ENCODE data around the gene HPCA. TPM values are rescaled to one million over a fixed set of nuclear protein-coding genes. Genes with fewer than 3 reads are reported as not detected.
A peak's percentile ranks its signal among the peaks of the same experiment; 100 is the strongest.

The HPCA gene
- total RNA-seq, 1 donor from 2014 or later: not detected

DNA sequence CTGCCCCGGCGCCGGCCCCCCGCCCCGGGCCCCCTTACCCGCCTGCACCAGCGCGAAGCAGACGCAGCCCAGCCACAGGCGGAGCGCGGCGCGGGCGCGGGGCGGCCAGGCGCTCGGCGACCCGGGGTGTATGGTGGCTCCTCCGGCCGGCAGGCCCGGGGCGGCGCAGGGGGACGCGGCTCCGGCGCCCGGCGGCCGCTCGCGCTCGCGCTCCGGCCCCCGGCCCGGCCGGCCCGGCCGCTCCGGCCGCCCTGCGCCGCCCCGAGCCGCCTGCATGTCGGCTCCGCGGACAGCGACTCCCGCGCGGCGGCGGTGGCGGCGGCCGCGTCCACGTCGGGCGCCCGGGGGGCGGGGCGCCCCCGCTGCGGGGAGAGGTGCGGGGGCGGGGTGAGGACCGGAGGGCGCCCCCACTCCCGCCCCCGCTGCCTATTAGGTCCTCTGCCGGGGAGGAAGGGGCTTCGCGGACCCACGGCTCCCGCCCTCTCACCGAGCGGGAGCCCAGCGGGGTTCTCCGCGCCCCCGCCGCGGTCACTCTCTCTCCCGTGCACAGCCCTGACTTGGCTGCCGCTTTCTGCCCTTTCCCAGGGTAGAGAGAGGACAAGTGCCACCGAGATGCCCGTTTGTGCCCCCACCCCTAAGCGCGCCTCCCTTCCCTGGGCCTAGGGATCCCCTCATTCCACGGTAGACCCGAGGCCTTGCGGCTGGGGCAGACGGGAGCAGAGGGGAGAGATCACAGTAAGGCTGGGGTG lies 15.5 kb upstream of the HPCA start, which contains the start of gene FNDC5:
FNDC5 (minus strand) TSS at position 298 of the 749 bp plus-strand sequence.
- intact Hi-C loops (cut with DNase I): loop anchor here (5.0 kb wide), 2 partner anchors 53 to 158 kb away; partner anchors contain the start of genes S100PBP and YARS1
- DNase-seq (ENCODE audit: low spot score): no peak

DNA sequence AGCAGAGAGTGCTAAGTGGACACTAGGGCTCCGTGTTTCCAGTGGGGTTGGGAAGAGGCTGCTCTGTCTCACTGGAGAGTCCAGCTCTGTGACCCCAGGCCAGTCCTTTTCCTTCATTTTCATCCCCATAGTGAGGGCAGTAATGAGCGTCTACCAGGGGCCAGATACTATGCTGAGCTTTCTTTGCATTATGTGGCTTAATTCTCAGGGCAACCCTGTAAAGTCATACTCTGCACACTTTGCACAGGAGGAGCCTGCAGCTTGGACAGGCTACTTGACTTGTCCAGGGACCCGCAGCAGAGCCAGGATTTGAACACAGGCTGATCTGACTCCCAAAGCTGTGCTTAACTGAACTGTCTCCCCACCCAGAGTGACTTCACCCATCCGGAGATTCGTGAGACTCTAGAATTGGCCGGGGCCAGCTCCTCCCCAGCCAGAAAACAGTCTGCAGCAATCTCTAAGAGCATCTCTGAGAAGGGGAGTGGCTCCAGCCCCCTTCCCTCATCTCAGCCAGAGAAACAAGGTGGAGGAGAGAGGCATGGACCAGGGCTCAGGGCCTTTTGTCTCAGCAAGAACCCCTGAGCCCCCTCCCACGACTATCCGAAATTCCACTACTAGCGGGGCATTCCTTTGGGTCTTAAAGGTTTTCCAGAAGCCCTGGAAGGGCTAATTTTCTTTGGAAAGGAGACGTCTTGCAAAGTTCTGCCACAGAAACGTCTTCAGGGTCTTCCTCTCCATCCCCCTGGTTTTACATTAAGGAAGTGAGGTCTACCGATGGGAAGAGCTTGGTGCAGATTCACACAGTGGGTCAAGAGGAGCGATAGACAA lies 14.7 kb upstream of the HPCA start:
- DNase-seq (ENCODE audit: low spot score): no peak
- intact Hi-C loops (cut with DNase I): loop anchor here (5.0 kb wide), 2 partner anchors 54 to 159 kb away; partner anchors contain the start of genes S100PBP and YARS1

DNA sequence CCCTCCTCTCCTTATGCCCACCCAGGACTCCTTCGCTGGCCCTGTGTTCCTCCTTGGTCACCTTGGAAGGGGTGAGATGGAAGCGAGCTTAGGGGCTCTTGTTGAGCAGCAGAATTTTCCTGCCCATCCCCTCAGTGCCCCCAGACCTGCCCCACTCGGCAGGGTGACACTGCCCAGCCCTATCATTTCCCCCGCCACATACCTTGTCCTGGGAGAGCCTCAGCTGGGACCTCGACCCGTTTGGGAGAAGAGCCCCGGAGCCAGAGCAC lies 14.2 kb upstream of the HPCA start:
- no peak for DNase-seq (ENCODE audit: low spot score)
- intact Hi-C loops (cut with DNase I): loop anchor here (5.0 kb wide), 2 partner anchors 55 to 160 kb away; partner anchors contain the start of genes S100PBP and YARS1

DNA sequence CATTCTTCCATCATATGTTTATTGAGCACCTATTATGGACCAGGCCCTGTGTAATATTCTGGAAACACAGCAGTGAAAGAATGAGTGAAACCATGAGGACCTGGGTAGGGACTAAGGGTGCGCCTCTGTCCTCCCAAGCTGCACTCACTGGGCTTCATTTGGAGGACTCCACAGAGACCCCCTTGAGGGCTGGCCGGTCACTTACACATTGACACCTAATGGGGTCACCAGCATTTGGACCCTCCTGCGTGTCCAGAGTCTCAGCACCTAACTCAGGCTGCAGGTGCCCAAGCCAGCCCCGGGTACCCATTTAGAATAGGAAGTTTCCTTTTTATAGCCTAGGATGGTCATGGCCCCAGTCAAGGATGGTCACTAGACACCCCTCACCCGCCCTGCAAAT lies 12.8 kb upstream of the HPCA start:
- intact Hi-C loops (cut with DNase I): loop anchor here (5.0 kb wide), 2 partner anchors 56 to 161 kb away; partner anchors contain the start of genes S100PBP and YARS1
- peak; percentile 70 for DNase-seq (ENCODE audit: low spot score)

DNA sequence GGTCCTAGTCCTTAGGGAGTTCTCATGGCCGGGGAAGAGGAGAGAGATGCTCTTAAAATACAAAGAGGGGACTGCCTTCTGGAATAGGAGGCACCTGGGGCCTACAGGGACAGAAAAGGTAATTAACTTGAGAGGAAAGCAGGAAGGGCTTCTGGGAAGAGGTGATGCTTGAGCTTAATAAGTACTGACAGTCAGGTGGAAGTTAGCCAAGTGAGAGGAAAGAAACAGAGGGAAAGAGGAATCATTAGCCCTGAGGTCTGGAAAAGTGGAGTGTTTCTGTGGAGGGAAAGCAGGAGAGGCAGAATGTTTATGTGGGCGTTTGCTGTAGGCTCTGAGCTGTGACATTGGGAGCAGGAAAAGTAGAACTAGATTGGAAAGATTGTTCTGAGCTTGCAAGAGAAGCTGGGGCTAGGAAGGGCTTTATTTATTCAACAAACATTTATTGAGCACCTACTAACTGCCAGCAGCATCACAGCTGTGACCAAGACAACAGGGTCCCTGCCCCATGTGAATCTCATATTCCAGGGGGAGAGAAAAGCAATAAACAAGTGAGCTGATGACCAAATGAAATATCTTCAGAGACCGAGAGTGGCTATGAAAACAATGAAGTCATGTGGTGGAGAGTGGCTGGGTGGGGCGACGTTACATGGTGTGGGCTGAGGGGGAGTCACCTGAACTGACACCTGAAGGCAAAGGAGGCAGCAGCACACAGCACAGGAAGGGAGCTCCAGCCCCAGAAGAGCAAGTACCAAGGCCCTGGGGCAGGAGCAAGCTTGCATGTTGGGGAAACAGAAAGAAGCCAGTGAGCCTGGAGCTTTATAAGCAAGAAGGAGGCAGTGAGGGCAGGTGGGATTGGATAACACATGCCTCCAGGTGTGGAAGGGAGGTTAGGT lies 11.2 kb upstream of the HPCA start:
- peak; percentile 38 for DNase-seq (ENCODE audit: low spot score)
- intact Hi-C loops (cut with DNase I): loop anchor here (5.0 kb wide), 3 partner anchors 47 to 163 kb away; partner anchors contain the start of genes S100PBP and YARS1

DNA sequence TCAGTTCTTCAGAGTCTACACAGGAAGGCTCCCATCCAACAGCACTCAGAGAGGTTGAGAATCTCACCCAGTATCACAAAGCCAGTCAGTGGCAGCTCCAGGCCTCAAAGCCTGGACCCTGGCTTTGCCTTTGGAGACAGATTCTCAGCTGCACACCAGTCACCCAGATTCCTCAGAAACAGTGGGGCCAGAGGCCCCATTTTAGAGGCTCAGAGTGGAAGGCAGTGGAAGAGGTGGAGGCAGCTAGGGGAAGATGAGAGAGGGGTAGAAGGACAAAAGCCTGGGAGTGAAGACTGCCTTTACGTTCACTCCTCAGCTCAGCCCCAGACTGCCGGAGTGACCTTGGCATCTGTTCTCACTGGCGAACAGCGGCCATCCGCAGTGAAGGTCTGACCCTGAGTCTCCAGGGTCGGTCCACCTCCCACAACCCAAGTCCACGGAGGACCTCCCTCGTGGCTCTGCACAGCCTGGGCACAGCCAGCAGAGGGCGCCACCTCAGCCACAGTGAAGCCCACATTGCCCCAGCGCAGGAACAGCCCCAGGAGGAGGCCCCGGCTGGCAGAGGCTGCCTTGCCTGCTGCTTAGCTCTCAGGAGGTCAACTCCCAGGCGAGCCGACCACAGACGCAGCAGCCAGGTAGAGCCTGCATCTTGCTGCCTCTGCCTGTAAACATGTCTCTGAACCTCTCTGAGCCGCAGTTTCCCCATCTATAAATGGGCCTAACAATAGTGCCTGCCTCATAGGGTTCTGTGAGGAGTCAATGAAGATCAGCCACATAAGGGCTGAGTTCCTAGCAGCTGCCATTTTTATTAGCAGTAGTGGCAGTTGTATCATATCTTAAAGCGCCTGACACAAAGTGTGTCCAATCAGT lies 9.7 kb upstream of the HPCA start:
- intact Hi-C loops (cut with DNase I): loop anchor here (2.0 to 5.0 kb wide), 2 partner anchors 46 to 210 kb away; no protein-coding TSS in a partner anchor

DNA sequence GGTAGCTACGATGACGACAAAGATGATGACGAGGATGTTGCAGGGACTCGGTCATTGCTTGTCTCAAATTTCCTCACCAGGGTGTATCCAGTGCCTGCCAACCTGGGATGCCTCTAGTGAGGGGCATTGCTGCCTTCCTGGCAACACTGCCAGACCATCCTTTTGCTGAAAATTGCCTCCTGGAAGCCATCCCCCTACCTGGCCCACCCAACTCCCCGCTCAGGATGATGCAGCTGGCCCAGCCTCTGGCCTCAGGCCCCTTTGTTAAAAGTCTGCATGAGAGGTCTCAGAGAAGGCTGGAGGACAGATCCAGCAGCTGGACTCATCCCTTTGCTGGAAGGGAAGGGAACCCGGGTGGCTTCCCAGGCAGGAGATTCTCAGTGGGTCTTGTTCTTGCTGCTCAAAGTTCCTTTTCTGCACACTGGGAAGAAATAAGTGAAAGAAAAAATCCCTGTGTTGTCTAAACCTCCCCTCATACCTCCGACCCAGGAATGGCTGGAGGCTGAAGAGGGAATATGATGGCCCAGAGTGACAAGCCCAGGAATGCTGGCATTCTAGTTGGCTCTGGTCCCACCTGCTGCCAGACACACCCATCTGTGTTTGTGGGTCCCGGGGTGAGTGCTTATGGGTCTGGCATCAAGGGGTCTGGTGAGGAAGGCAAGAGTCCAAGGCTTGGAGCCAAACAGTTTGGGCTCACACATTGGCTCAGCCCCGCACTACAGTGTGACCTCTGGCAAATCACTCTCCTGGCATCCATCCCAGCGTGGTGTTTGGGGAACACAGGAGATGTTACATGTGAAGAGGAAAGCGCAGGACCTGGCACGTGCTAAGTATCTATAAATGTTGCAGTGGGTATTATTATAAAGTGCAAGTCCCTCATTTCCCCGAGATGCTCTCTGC lies 8.8 kb upstream of the HPCA start:
- intact Hi-C loops (cut with DNase I): loop anchor here (2.0 to 5.0 kb wide), 2 partner anchors 45 to 209 kb away; no protein-coding TSS in a partner anchor
- DNase-seq (ENCODE audit: low spot score): peak; percentile 76

More for the DNA sequence above, 9.7 kb upstream of the HPCA start:
- DNase-seq (ENCODE audit: low spot score): peak; percentile 85

DNA sequence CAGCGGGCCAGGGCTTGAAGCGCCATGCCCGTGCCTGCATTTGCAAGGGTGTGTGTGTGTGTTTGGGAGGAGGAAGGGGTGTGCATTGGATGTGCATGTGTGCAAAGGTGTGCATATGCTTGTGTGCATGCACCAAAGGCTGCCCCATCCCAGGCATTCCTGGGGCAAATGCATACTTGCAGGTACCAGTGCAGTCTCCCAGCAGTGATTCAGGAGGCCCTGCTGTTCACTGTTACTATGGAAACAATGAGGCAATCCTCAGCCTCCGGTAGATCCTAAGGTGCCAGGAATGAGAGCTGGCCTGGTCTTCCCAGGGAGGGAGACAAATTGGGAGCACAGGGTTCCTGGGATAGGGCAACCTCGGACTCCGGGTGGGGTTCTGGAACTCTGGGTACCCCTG lies 8.1 kb upstream of the HPCA start:
- peak; percentile 53 for DNase-seq (ENCODE audit: low spot score)
- intact Hi-C loops (cut with DNase I): loop anchor here (5.0 kb wide), 1 partner anchor 44 kb away; no protein-coding TSS in a partner anchor

DNA sequence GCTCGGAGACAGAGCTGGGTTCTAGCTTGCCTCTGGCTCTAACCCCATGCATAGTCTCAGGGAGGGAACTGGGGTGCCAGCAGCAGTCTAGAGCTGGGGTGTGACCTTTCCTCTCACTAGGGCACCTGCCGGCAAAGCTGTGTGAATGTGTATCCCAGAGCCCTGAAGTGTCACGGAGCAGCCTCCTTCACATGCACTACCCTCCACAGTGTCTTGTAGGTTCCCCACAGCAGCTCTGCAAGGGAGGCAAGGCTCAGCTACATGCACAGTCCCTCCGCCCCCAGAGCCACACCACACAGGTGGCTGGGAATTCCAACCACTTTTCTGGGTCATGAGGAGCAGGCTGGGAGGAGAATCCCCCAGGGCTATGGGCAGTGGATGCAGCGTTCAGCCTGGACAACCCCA lies 7.7 kb upstream of the HPCA start:
- intact Hi-C loops (cut with DNase I): loop anchor here (5.0 kb wide), 1 partner anchor 44 kb away; no protein-coding TSS in a partner anchor
- peak; percentile 43 for DNase-seq (ENCODE audit: low spot score)

DNA sequence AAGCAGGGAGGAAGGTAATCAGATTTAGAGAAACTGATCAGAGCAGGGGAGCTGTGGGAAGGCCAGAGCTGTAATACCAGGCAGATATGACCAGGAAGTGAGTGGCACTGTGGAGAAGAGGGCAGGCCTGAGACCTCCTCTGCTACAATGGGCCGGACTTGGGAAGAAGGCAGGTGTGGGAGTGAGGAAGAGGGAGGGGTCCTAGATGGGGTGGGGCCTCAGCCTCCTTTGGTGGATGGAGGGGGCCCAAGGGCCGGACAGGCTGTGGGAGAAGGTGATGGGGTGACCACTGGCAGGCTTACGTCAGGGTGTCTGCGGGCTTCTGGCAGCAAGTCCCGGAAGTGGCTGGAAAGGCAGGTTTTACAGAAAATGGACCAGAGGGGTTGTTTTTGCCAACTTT lies 5.0 kb upstream of the HPCA start:
- DNase-seq (ENCODE audit: low spot score): no peak
- intact Hi-C loops (cut with DNase I): no loop called here

DNA sequence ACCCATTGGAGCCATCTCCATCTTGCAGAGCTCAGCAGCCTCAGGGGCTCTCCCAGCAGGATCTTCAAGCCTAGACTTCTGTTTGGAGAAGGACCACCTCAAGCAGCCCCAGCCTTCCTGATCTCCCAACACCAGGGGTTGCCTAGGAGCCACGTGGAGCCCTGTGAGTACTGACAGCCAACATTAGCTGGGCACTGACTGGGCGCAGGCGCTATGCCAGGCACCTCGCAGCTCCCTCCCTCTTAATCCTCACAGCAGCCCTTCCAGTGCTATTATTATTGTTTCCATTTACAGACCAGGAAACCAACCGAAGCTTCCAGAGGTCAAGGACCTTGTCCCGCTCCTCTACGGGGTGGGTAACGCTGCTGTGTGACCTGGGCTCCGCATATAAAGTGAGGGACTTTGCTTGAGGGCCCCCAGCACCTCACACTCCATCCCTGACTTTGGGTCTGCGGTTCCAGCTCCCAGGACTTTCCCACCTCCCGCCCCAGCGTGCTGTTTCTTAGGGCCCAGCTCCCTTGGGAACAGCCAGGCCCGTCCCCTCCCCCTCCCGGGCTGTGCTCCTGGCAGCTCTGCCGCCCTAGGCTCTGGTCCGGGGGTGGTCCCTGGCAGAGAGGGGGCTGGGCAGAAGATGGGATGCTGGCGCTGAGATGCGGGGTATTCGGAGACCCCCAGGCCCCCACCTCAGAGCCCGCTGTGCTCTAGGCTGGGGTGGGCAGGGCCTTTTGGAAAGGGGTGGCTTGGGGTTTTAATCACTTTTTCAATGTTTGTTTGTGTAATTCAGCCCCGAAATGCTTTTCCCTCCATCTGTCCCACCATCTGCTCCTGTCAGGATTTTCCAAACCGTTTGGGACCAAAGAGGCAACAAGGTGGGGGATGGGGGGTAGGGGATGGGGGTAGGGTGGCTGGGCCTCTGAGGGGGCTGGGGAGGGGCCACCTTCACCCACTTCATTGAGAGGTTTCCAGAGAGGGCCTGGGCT lies 4.1 kb upstream of the HPCA start:
- intact Hi-C loops (cut with DNase I): no loop called here
- DNase-seq (ENCODE audit: low spot score): no peak

DNA sequence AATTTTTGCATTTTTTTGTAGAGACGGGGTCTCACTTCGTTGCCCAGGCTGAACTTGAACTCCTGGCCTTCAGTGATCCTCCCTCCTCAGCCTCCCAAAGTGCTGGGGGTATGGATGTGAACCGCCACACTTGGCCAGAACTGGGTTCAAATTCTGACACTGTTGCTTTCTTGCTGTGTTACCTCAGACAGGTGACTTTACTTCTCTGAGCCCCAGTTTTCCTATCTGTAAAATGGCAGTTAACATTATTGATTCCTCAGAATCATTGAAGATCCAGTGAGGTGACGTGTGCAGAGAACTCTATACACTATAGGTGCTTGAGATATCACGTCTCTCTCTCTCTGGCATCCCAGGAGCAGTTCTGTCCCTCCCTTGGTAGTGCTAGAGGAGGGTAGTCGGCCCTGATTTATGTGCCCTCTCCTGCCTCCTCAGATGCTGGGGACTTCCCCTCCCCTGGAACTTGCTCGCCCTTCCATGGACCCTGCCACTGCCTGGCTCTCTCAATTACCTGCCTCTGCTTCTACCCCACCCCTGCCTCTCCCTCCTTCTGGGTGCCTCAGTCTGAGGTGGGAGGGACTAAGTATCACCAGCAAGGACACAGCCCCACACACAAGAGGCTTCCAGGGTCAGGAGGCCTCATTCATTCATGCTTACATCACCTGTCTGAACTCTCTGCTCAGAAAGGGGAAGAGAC lies 2.8 kb upstream of the HPCA start:
- no peak for DNase-seq (ENCODE audit: low spot score)
- intact Hi-C loops (cut with DNase I): no loop called here

DNA sequence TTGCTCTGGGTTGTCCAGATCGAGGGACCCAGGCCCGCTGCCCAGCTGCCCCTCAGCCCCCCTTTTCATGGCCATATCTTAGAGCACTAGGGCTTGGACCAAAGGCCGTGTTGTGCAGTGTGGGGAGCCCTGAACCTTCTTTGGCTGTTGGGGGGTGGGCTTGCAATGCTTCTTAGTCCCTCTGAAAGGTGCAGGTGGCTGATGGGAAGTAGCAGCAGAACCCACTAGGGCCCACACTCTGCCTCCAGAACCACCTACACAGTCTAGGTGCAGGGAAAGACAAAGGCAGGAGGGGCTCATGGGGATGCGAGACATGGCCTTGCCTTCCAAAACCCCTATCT lies 2.3 kb upstream of the HPCA start:
- DNase-seq (ENCODE audit: low spot score): no peak
- intact Hi-C loops (cut with DNase I): no loop called here

DNA sequence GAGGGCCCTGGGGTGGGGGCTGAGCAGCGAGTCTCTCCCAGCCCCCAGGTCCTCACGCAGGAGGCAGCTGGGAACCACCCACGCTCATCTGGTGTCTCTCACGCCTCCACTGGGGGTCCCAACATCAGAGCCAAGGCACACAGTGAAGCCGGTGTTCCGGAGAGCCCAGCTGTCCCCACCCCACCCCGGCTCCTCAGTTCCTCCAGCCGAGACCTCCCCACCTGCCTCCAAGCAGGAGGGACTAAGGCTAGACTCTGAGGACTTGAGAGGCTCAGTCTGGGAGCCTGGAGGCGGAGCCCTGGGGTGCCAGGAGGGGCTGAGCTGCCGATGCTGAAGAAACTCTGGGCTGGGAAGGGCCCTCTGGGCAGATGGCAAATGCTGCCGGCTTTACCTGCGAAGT lies 1.6 kb upstream of the HPCA start:
- no peak for DNase-seq (ENCODE audit: low spot score)
- intact Hi-C loops (cut with DNase I): no loop called here

DNA sequence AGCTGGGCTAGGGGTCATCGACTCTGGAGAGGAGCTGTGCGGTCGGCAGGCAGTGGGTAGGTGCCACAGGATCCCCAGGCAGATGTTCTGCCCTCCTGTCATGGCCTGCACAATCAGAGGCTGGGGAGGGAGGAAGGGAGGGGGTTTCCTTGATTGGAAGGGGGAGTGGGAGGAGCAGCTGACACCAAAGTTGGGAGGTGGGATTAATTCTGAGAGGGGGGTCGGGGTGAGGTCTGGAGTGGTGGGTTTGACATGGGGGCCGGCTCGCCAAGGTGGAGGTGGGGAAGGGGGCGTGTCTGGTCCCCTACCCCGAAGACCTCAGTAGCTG lies 651 bp upstream of the HPCA start:
- DNase-seq (ENCODE audit: low spot score): no peak
- intact Hi-C loops (cut with DNase I): no loop called here

DNA sequence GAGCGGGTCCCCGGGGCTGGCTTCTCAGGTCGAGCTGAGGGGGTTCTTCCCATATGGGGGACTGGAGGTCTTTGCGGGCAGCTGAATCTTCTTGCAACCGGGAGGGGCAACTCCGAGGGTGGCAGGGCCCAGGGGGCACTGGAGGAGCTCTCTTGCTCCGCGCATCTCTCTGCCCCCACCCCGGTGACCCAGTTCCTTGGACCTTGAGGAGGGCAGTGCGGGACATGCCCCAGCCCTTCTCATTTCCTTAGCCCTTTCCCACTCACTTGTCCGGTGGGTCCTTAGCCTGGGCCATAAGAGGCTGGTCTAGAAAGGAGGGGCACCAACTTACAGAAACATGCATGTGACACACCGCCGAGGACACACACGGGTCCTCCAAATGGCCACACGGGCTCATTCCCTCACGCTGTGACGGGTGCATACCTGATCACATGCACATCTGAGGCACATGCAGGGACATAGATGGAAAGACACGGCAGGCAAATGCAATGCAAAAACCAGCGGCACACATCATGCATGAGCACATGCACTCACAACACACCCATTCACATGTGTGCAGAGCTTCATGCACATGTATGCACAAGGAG lies 630 bp downstream of the HPCA start:
- intact Hi-C loops (cut with DNase I): no loop called here
- DNase-seq (ENCODE audit: low spot score): no peak
